Measurements from ENCODE around the gene FAT1. TPM values are rescaled to one million over a fixed set of nuclear protein-coding genes. Genes with fewer than 3 reads are reported as not detected.

Gene FAT1
- total and polyA plus RNA-seq, 2 donors (not counting 1 experiment from before 2014, with no cell fraction given): 0.07 to 0.15 TPM

DNA sequence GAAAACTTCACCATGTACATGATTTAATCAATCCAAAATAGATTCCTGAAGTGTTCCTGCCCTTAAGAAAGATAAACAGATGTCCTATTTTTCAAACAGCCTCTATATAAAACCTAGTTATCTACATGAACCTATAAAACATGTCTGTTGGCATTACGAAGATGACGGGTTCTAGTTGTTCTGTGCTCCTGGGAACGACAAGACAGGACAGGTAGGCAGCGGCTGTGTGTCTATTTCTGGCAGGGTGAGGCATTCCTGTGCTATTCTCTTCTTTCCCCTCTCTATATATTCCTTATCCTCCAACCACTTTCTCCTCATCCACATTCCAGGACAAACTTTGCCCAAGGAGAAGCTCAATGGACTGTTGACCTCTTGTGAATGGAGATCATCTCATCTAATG, 6.1 kb downstream of the FAT1 start:
- no peak overlapping the region for H2AFZ ChIP-seq (ENCODE audit: insufficient read depth, low read depth, low read length, poor library complexity, severe bottlenecking)
- H3K4me1 ChIP-seq (ENCODE audit: control insufficient read depth in 2 of 2, insufficient read depth in 2 of 2, low read length in 2 of 2): peaks cover 0 to 2% of the 10 kb centered on the region in 2 donors
- H3K4me3 Mint-ChIP-seq: no peak overlapping the region
- no peak overlapping the region for H3K4me3 ChIP-seq (ENCODE audit: control extremely low read depth in 1 of 5, extremely low read depth in 1 of 5, insufficient read depth in 1 of 5, low read depth in 2 of 5, low read length in 4 of 5)
- DNase-seq (no peak), ATAC-seq (ENCODE audit: low read depth) (no peak)
- H3K9ac ChIP-seq (ENCODE audit: low read length): no peak overlapping the region
- no peak overlapping the region for H3K27ac ChIP-seq (ENCODE audit: low read length in 2 of 2)
- H3K27me3 Mint-ChIP-seq: peaks cover 13% of the 10 kb centered on the region
- H3K27me3 ChIP-seq (replicated peaks in 1 of 4; ENCODE audit: control extremely low read depth in 1 of 4, control insufficient read depth in 3 of 4, insufficient read depth in 4 of 4, low read length in 3 of 4): peaks cover 0 to 9% (median 7%) of the 10 kb centered on the region in 4 experiments
- POLR2A ChIA-PET: no interaction called here
- 96% methylated on average over 4 of the region's 4 CpGs for WGBS (ENCODE audit: insufficient coverage)
- no peak overlapping the region for H3K4me2 ChIP-seq (replicated peaks; ENCODE audit: low read depth, low read length, poor library complexity, severe bottlenecking)
- TF ChIP-seq, protein P1, sequence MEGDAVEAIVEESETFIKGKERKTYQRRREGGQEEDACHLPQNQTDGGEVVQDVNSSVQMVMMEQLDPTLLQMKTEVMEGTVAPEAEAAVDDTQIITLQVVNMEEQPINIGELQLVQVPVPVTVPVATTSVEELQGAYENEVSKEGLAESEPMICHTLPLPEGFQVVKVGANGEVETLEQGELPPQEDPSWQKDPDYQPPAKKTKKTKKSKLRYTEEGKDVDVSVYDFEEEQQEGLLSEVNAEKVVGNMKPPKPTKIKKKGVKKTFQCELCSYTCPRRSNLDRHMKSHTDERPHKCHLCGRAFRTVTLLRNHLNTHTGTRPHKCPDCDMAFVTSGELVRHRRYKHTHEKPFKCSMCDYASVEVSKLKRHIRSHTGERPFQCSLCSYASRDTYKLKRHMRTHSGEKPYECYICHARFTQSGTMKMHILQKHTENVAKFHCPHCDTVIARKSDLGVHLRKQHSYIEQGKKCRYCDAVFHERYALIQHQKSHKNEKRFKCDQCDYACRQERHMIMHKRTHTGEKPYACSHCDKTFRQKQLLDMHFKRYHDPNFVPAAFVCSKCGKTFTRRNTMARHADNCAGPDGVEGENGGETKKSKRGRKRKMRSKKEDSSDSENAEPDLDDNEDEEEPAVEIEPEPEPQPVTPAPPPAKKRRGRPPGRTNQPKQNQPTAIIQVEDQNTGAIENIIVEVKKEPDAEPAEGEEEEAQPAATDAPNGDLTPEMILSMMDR (IDR thresholded peaks at IDR 0.05): no peak
- TF ChIP-seq EZH2 (IDR thresholded peaks at IDR 0.05; ENCODE audit: borderline replicate concordance, insufficient read depth, low read depth, low read length, poor library complexity, severe bottlenecking): no peak
- H3K9me3 Mint-ChIP-seq (ENCODE audit: insufficient read depth): peaks cover 6% of the 10 kb centered on the region
- no peaks in the 10 kb centered on the region for H3K4me1 Mint-ChIP-seq
- no peaks in the 10 kb centered on the region for H3K79me2 ChIP-seq (ENCODE audit: control insufficient read depth, insufficient read depth, low read length)
- no peaks in the 10 kb centered on the region for H4K20me1 ChIP-seq (ENCODE audit: control insufficient read depth, insufficient read depth, low read length, poor library complexity, severe bottlenecking)
- intact Hi-C loops (cut with micrococcal nuclease): no loop called here
- no peak overlapping the region for H3K27ac Mint-ChIP-seq
- peaks cover 4 to 15% (median 12%) of the 10 kb centered on the region in 3 donors for H3K9me3 ChIP-seq (ENCODE audit: control extremely low read depth in 1 of 3, control insufficient read depth in 2 of 3, insufficient read depth in 1 of 3, low read length in 2 of 3)
- CTCF ChIA-PET: no interaction called here
- no peaks in the 10 kb centered on the region for H3K36me3 ChIP-seq (replicated peaks in 1 of 2; ENCODE audit: control extremely low read depth in 1 of 2, control insufficient read depth in 1 of 2, extremely low read depth in 1 of 2, insufficient read depth in 2 of 2, low read length in 1 of 2)

DNA sequence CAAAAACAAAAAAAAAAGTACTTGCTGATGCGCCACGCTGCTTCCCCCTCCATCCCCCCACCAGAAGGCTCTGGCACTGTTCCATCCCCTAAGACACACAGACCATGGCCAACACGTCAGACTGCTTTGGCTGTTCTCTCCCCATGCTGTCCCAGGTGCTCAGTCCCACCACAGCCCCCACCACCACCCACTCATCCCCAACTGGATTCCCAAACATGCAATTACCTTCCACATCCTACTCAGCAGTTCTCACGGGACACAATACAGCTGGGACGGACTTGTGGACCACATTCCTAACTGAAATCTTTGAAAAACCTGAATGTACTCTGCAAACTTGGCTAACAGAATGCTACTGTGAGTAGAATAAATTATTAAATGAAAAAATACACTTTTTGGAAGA, 8.6 kb downstream of the FAT1 start:
- H3K27ac Mint-ChIP-seq: no peak overlapping the region
- Histone ChIP-seq H3K36me3 (replicated peaks in 1 of 2; ENCODE audit: control extremely low read depth in 1 of 2, control insufficient read depth in 1 of 2, extremely low read depth in 1 of 2, insufficient read depth in 2 of 2, low read length in 1 of 2) (no peaks in the 10 kb centered on the region), H3K9ac (ENCODE audit: low read length) (no peak overlapping the region), H4K20me1 (ENCODE audit: control insufficient read depth, insufficient read depth, low read length, poor library complexity, severe bottlenecking) (no peaks in the 10 kb centered on the region), H3K4me2 (replicated peaks; ENCODE audit: low read depth, low read length, poor library complexity, severe bottlenecking) (no peak overlapping the region), H3K9me3 (ENCODE audit: control extremely low read depth in 1 of 3, control insufficient read depth in 2 of 3, insufficient read depth in 1 of 3, low read length in 2 of 3) (peaks cover 3 to 11% (median 11%) of the 10 kb centered on the region in 3 donors), H3K27ac (ENCODE audit: low read length in 2 of 2) (no peak overlapping the region), H3K4me1 (ENCODE audit: control insufficient read depth in 2 of 2, insufficient read depth in 2 of 2, low read length in 2 of 2) (no peaks in the 10 kb centered on the region), H3K79me2 (ENCODE audit: control insufficient read depth, insufficient read depth, low read length) (no peaks in the 10 kb centered on the region), H2AFZ (ENCODE audit: insufficient read depth, low read depth, low read length, poor library complexity, severe bottlenecking) (no peak overlapping the region), H3K4me3 (ENCODE audit: control extremely low read depth in 1 of 5, extremely low read depth in 1 of 5, insufficient read depth in 1 of 5, low read depth in 2 of 5, low read length in 4 of 5) (no peak overlapping the region), H3K27me3 (replicated peaks in 1 of 4; ENCODE audit: control extremely low read depth in 1 of 4, control insufficient read depth in 3 of 4, insufficient read depth in 4 of 4, low read length in 3 of 4) (no peaks in the 10 kb centered on the region)
- CTCF ChIA-PET: no interaction called here
- no peaks in the 10 kb centered on the region for H3K27me3 Mint-ChIP-seq
- H3K4me3 Mint-ChIP-seq: no peak overlapping the region
- DNase-seq (no peak), ATAC-seq (ENCODE audit: low read depth) (no peak)
- H3K9me3 Mint-ChIP-seq (ENCODE audit: insufficient read depth): peaks cover 6% of the 10 kb centered on the region
- no peak for TF ChIP-seq EZH2 (IDR thresholded peaks at IDR 0.05; ENCODE audit: borderline replicate concordance, insufficient read depth, low read depth, low read length, poor library complexity, severe bottlenecking)
- TF ChIP-seq, protein P1 (IDR thresholded peaks at IDR 0.05): no peak
- WGBS (ENCODE audit: insufficient coverage): 82% methylated on average over 3 of the region's 5 CpGs
- POLR2A ChIA-PET: no interaction called here
- intact Hi-C loops (cut with micrococcal nuclease): no loop called here
- H3K4me1 Mint-ChIP-seq: no peaks in the 10 kb centered on the region
